Ovary (tissue), 9 donors: ENCODE results near the gene RNF17. TPM values are rescaled to one million over a fixed set of nuclear protein-coding genes. Genes with fewer than 3 reads are reported as not detected.

Experiments
- DNase-seq, 5 donors: peaks; one replicate each; pipeline ENCODE4 v3.0.0-alpha.2; 2019 to 2020
- H3K27ac ChIP-seq, 2 donors: fragments of 200-600 bp; one replicate each; pipeline versions ENCODE4 v1.5.1 to v1.8.0; 2019 to 2022
- H3K27me3 ChIP-seq: fragments of 200-600 bp; one replicate; pipeline ENCODE4 v1.8.0; 2022
- H3K36me3 ChIP-seq: fragments of 200-600 bp; sonication (generic); one replicate; pipeline ENCODE4 v1.5.1; 2019
- H3K4me1 ChIP-seq: one replicate; pipeline ENCODE4 v1.8.1; 2013; ENCODE audit warnings: mild to moderate bottlenecking, moderate library complexity; ENCODE audit not compliant: insufficient read depth
- H3K4me3 ChIP-seq: fragments of 200-600 bp; sonication (generic); one replicate; pipeline ENCODE4 v1.5.1; 2017
- H3K9me3 ChIP-seq, 2 donors: fragments of 200-600 bp in 1 of 2; sonication (generic) in 1 of 2; one replicate each; pipeline versions ENCODE4 v1.5.1 to v1.8.1; 2013 to 2019; ENCODE audit warnings: mild to moderate bottlenecking in 1 of 2, moderate library complexity in 1 of 2
- CTCF ChIP-seq, 3 donors: fragments of 450-650 bp in 2 of 3; fragments of 200-600 bp in 1 of 3; IDR thresholded peaks; one replicate each; pipeline versions ENCODE4 v1.5.1 to v1.8.0; 2016 to 2022; ENCODE audit warnings: antibody characterized with exemption in 3 of 3, mild to moderate bottlenecking in 1 of 3
- EP300 ChIP-seq: sonication (generic); formaldehyde crosslinking; IDR thresholded peaks from one replicate; pipeline ENCODE4 v1.6.1; 2017; ENCODE audit warnings: antibody characterized with exemption
- POLR2A ChIP-seq: fragments of 450-650 bp; IDR thresholded peaks from one replicate; pipeline ENCODE4 v1.6.1; 2017; ENCODE audit warnings: antibody characterized with exemption, mild to moderate bottlenecking, moderate library complexity
- WGBS, 3 donors: extraction: QIAGEN DNeasy Blood & Tissue Kit in 1 of 3; methylation state at CpG; one replicate each; pipeline versions ENCODE4 v1.1.5 to v1.1.7; 2013 to 2017; 5-methylcytosine and 5-hydroxymethylcytosine counted together
- intact Hi-C, 4 donors: fragments of 100-400 bp; cut with DNase I; formaldehyde crosslinking; loops; one replicate each; pipeline versions ENCODE4 v1.11.0 to v1.15.1; 2022 to 2023
- polyA plus RNA-seq, 2 donors: library from polyadenylated mRNA; stranded (reverse); fragments of 200-250 nt in 1 of 2; fragments of 350-450 nt in 1 of 2; fragmentation: Illumina TruSeq in 1 of 2; extraction: RNeasy Lipid Tissue Mini Kit (QIAGEN cat#74804) in 1 of 2; gene quantifications; one replicate each; pipeline ENCODE4 v1.2.3, GENCODE V29; 2013 to 2014
- total RNA-seq, 7 donors: library from RNA; depleted of rRNA in 2 of 7; stranded (reverse); fragments of >200 nt in 2 of 7; fragmentation: NEBNext Ultra II Directional in 3 of 7; extraction: Animal tissue kit (Norgen Biotek cat#: 25700) in 3 of 7; gene quantifications; one replicate each; pipeline versions ENCODE4 v1.1.0 to v1.2.4, GENCODE V29; 2016 to 2023
- donor health status: DM: no; HTN: no; CAD: no; lungs with moderate emphysema.
- donor health status: DM: no; HTN: no; CAD: no.
- donor health status: Bipolar disorder and iron deficiency.
- donor health status: DM: yes; HTN: yes; CAD: no.
- donor health status: DM: no; HTN: no; CAD: no.
- donor health status: DM: yes; HTN: yes; CAD: no.

RNF17 gene
- total and polyA plus RNA-seq, 9 donors: 0.28 to 0.71 TPM; not detected in 7

GRCh38 chr13:24737042-24737441 lies 26.9 kb upstream of the RNF17 start:
- Histone ChIP-seq H3K4me3 (no peak overlapping the region), H3K36me3 (no peaks in the 10 kb centered on the region), H3K27me3 (no peaks in the 10 kb centered on the region), H3K27ac (no peak overlapping the region), H3K4me1 (no peaks in the 10 kb centered on the region), H3K9me3 (no peaks in the 10 kb centered on the region)
- 60 to 72% (median 68%) methylated on average over 6 of the region's 6 CpGs for WGBS, 3 donors
- intact Hi-C loops: no loop called here
- no peak for DNase-seq
- TF ChIP-seq EP300 (no peak), POLR2A (no peak), CTCF (IDR thresholded peaks at IDR 0.05) (no peak)

- Histone ChIP-seq H3K4me1 (no peaks in the 10 kb centered on the region), H3K4me3 (no peak overlapping the region), H3K36me3 (no peaks in the 10 kb centered on the region), H3K9me3 (no peaks in the 10 kb centered on the region), H3K27ac (no peak overlapping the region), H3K27me3 (no peaks in the 10 kb centered on the region)
- no peak for DNase-seq
- intact Hi-C loops: no loop called here
- 79 to 94% (median 93%) methylated on average over 5 of the region's 5 CpGs for WGBS, 3 donors
- TF ChIP-seq CTCF (IDR thresholded peaks at IDR 0.05): no peak
- no peak for TF ChIP-seq EP300
- no peak for TF ChIP-seq POLR2A
Observed at GRCh38 chr13:24738366-24738847, 25.6 kb upstream of the RNF17 start.

GRCh38 chr13:24740014-24740890 lies 23.7 kb upstream of the RNF17 start:
- no peak for TF ChIP-seq POLR2A
- TF ChIP-seq EP300: no peak
- no peak for TF ChIP-seq CTCF (IDR thresholded peaks at IDR 0.05)
- no peaks in the 10 kb centered on the region for H3K4me1 ChIP-seq
- WGBS, 3 donors: 89 to 94% (median 92%) methylated on average over 12 of the region's 12 CpGs
- H3K27me3 ChIP-seq: no peaks in the 10 kb centered on the region
- H3K27ac ChIP-seq: no peak overlapping the region
- intact Hi-C loops: no loop called here
- H3K36me3 ChIP-seq: no peaks in the 10 kb centered on the region
- H3K9me3 ChIP-seq: no peaks in the 10 kb centered on the region
- DNase-seq: no peak
- no peak overlapping the region for H3K4me3 ChIP-seq

GRCh38 chr13:24741016-24741662 lies 22.8 kb upstream of the RNF17 start:
- no peak overlapping the region for H3K27ac ChIP-seq
- DNase-seq: no peak
- TF ChIP-seq EP300 (no peak), CTCF (IDR thresholded peaks at IDR 0.05) (no peak), POLR2A (no peak)
- no peaks in the 10 kb centered on the region for H3K27me3 ChIP-seq
- H3K9me3 ChIP-seq: no peaks in the 10 kb centered on the region
- H3K36me3 ChIP-seq: no peaks in the 10 kb centered on the region
- H3K4me3 ChIP-seq: no peak overlapping the region
- intact Hi-C loops: no loop called here
- 82 to 92% (median 84%) methylated on average over 9 to 11 of the region's 11 CpGs for WGBS, 3 donors
- no peaks in the 10 kb centered on the region for H3K4me1 ChIP-seq
